RWPE1 (cell line): ENCODE results near the gene DCLRE1C.
"Not testable (repeated sequence)": the region's sequence is repeated elsewhere in the genome, so short reads cannot be mapped to it uniquely, and the experiment has no call there.

Experiments
- CTCF ChIA-PET: fragments of 350-600 bp; sonication (Branson Sonifier 250); formaldehyde crosslinking; extraction: SDS; loops from one replicate; lab custom pipeline; 2021; lab: Yijun Ruan, JAX
- POLR2A ChIA-PET: fragments of 400-600 bp; formaldehyde crosslinking; extraction: SDS; loops from one replicate; lab custom pipeline; 2020; ENCODE audit warnings: antibody characterized with exemption; ENCODE audit not compliant: low non-redundant PET; lab: Yijun Ruan, JAX
- DNase-seq: peaks from one replicate; pipeline ENCODE4 v3.0.0; 2012; ENCODE audit warnings: low spot score
- H3K27ac ChIP-seq: fragments of 450-650 bp; 2 replicates; pipeline ENCODE4 v1.5.1; 2017
- CTCF ChIP-seq: fragments of 450-650 bp; conservative IDR thresholded peaks from 2 replicates; pipeline ENCODE4 v1.5.1; 2017; ENCODE audit warnings: low read depth, mild to moderate bottlenecking

The DCLRE1C gene

DNA sequence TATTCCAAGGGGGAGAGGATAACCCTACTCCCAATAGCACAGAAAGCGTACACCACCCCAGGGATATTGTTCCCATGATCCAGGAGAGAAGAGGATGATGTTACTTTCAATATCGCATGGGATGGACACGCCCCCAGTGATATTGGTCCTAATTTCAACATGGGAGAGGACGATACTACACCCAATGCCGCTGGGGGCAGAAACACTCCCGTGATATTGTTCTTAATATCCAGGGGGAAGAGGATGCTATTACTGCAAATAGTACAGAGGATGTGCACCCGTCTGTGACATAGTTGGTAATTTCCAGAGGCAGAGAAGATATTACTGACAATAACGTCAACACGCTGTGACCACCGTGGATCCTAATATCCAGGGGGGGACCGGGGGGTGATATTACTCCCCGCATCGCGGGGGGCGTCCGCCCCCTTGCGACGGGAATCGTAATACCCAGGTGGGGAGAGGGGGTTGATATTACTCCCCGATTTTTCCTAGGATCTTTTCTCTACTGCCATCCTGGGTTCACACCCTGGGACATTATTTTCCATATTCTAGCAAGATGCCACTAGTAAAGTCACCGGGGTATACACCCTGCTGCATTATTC is 21.9 kb upstream of the DCLRE1C start:
- peak; percentile 15; the same call in 1 of the 2 replicates for TF ChIP-seq CTCF
- H3K27ac ChIP-seq: no peak overlapping the region
- POLR2A ChIA-PET: no interaction called here
- no peak for DNase-seq
- CTCF ChIA-PET: no interaction called here

DNA sequence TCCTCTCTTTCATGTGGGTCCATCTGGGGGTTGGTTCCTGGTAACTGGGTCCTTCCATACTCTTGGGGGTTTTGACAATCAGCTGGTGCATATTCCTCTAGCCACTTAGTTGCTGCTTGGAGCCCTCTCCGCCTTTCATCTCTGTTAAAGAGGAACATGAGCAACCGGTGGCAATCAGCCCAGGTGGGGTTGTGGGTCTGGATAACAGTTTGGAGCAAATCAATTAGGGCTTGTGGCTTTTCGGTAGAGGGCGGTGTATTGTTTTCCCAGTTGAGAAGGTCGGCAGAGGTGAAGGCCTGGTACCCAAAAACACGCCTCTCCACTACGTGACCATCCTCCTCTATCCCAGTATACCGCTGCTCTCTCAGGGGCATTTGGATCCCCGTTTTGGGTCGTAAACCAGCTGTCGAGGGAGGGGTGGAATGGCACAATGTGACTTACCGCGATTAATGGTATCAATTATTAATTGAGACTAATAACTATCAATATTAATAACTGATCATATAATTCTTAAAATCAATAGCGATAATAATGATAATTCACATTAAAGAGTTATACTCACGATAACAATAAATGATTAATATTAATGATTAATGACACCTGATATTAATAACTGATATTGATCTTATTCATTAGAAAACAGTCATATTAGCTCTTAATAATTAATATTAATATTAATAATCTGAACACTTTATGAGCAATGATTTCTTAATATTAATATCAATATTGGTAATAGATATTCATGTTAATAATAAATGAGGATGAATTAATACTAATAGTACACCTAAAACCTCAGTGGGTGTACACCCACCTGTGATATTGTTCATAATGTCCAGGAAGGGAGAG is 20.5 kb upstream of the DCLRE1C start:
- H3K27ac ChIP-seq, DNase-seq, POLR2A ChIA-PET, CTCF ChIA-PET: not testable (repeated sequence)

GRCh38 chr10:14971867-14972448 is 18.1 kb upstream of the DCLRE1C start:
- ChIA-PET POLR2A (no interaction called here), CTCF (interaction anchor here (0.6 to 1.3 kb wide), 12 partner anchors 9 to 963 kb away, joined by 3 to 9 read pairs (median 4); no protein-coding TSS in a partner anchor)
- TF ChIP-seq CTCF: peak; percentile 62
- H3K27ac ChIP-seq: no peak overlapping the region
- no peak for DNase-seq

DNA sequence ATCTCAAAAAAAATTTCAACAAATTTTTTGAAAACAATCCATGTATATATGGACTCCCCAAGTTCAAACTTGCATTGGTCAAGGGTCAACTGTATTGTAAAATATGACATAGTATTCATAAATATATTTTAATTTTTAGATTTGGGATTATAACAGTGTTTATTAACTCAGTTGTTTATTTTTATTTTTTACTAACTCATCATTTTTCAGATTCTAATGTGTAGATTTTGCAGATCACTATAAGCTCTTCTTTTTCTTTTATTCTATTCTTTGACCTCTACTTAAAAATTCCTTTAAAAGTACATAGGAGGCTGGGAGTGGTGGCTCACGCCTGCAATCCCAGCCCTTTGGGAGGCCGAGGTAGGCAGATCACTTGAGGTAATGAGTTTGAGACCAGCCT is 14.0 kb upstream of the DCLRE1C start:
- ChIA-PET POLR2A (no interaction called here), CTCF (no interaction called here)
- no peak for DNase-seq
- H3K27ac ChIP-seq: no peak overlapping the region
- no peak for TF ChIP-seq CTCF

- peak; percentile 97 for DNase-seq
- ChIA-PET POLR2A (interaction anchor here (0.5 to 1.6 kb wide), 4 partner anchors 54 to 223 kb away, joined by 3 to 10 read pairs (median 6); partner anchors contain the start of gene SUV39H2), CTCF (no interaction called here)
- TF ChIP-seq CTCF: no peak
- peak within 1 kb of the TSS; percentile 100 for H3K27ac ChIP-seq
Observed at GRCh38 chr10:14959221-14960057, 5.5 kb upstream of the DCLRE1C start, which contains the start of gene MEIG1. TSS of gene MEIG1 (plus strand) at chr10:14959388. CDS start at chr10:14966469, 7,081 bp downstream.

GRCh38 chr10:14958872-14959220 is 5.0 kb upstream of the DCLRE1C start:
- ChIA-PET CTCF (interaction anchor here (0.6 kb wide), 1 partner anchor 158 kb away, joined by 3 read pairs; no protein-coding TSS in a partner anchor), POLR2A (interaction anchor here (1.1 to 1.6 kb wide), 2 partner anchors 55 to 80 kb away, joined by 3 to 5 read pairs; partner anchors contain the start of gene SUV39H2)
- no peak for DNase-seq
- TF ChIP-seq CTCF: no peak
- peak overlapping the region; percentile 100 for H3K27ac ChIP-seq
